Measurements from ENCODE around the gene TNP2. TPM values are rescaled to one million over a fixed set of nuclear protein-coding genes. Genes with fewer than 3 reads are reported as not detected.

The TNP2 gene
- total RNA-seq, 2 experiments from 2014 or later, result not detected

- intact Hi-C loops (cut with micrococcal nuclease), result no loop called here
- Mint-ChIP-seq H3K27me3 (ENCODE audit: low read depth) (no peaks in the 10 kb centered on the region), H3K36me3 (ENCODE audit: low read depth) (no peaks in the 10 kb centered on the region), H3K9me3 (no peaks in the 10 kb centered on the region), H3K27ac (no peak overlapping the region), H3K4me1 (ENCODE audit: low read depth) (peaks cover 1% of the 10 kb centered on the region), H3K4me3 (no peak overlapping the region)
- CTCF ChIA-PET, result no interaction called here
- DNase-seq, result no peak
Measured at GRCh38 chr16:11271610-11272009, 2.5 kb upstream of the TNP2 start.

GRCh38 chr16:11270602-11271162, 1.6 kb upstream of the TNP2 start:
- Mint-ChIP-seq H3K27me3 (ENCODE audit: low read depth) (no peaks in the 10 kb centered on the region), H3K27ac (no peak overlapping the region), H3K36me3 (ENCODE audit: low read depth) (no peaks in the 10 kb centered on the region), H3K9me3 (no peaks in the 10 kb centered on the region), H3K4me1 (ENCODE audit: low read depth) (peaks cover 1% of the 10 kb centered on the region), H3K4me3 (no peak overlapping the region)
- intact Hi-C loops (cut with micrococcal nuclease), result no loop called here
- no peak for DNase-seq
- CTCF ChIA-PET, result no interaction called here

GRCh38 chr16:11265124-11265523, 4.0 kb downstream of the TNP2 start:
- H3K4me3 Mint-ChIP-seq, result no peak overlapping the region
- H3K27me3 Mint-ChIP-seq (ENCODE audit: low read depth), result no peaks in the 10 kb centered on the region
- H3K9me3 Mint-ChIP-seq, result no peaks in the 10 kb centered on the region
- no peak overlapping the region for H3K27ac Mint-ChIP-seq
- no peaks in the 10 kb centered on the region for H3K36me3 Mint-ChIP-seq (ENCODE audit: low read depth)
- CTCF ChIA-PET, result interaction anchor here (0.5 to 2.1 kb wide), 3 partner anchors 15 to 88 kb away, joined by 3 to 10 read pairs (median 4); no protein-coding TSS in a partner anchor
- intact Hi-C loops (cut with micrococcal nuclease), result no loop called here
- peaks cover 25% of the 10 kb centered on the region for H3K4me1 Mint-ChIP-seq (ENCODE audit: low read depth)
- no peak for DNase-seq

GRCh38 chr16:11264155-11264832, 4.8 kb downstream of the TNP2 start:
- intact Hi-C loops (cut with micrococcal nuclease), result no loop called here
- CTCF ChIA-PET, result interaction anchor here (0.5 to 2.1 kb wide), 6 partner anchors 9 to 281 kb away, joined by 3 to 10 read pairs (median 4); no protein-coding TSS in a partner anchor
- Mint-ChIP-seq H3K27me3 (ENCODE audit: low read depth) (no peaks in the 10 kb centered on the region), H3K4me1 (ENCODE audit: low read depth) (peaks cover 28% of the 10 kb centered on the region), H3K36me3 (ENCODE audit: low read depth) (no peaks in the 10 kb centered on the region), H3K4me3 (peak overlapping the region; percentile 29), H3K9me3 (no peaks in the 10 kb centered on the region), H3K27ac (peak overlapping the region; percentile 90)
- no peak for DNase-seq

- no peaks in the 10 kb centered on the region for H3K27me3 Mint-ChIP-seq (ENCODE audit: low read depth)
- CTCF ChIA-PET, result interaction anchor here (0.6 to 2.1 kb wide), 6 partner anchors 9 to 280 kb away, joined by 3 to 10 read pairs (median 4); no protein-coding TSS in a partner anchor
- intact Hi-C loops (cut with micrococcal nuclease), result loop anchor here (1.0 kb wide), 1 partner anchor 91 kb away; no protein-coding TSS in a partner anchor
- H3K27ac Mint-ChIP-seq, result peak overlapping the region; percentile 90
- no peaks in the 10 kb centered on the region for H3K36me3 Mint-ChIP-seq (ENCODE audit: low read depth)
- H3K9me3 Mint-ChIP-seq, result no peaks in the 10 kb centered on the region
- H3K4me1 Mint-ChIP-seq (ENCODE audit: low read depth), result peaks cover 33% of the 10 kb centered on the region
- peak; percentile 78 for DNase-seq
- peak overlapping the region; percentile 29 for H3K4me3 Mint-ChIP-seq
Measured at GRCh38 chr16:11263737-11264136, 5.4 kb downstream of the TNP2 start.

- H3K27ac Mint-ChIP-seq, result peak overlapping the region; percentile 90
- intact Hi-C loops (cut with micrococcal nuclease), result loop anchor here (1.0 kb wide), 1 partner anchor 91 kb away; no protein-coding TSS in a partner anchor
- H3K4me3 Mint-ChIP-seq, result no peak overlapping the region
- CTCF ChIA-PET, result interaction anchor here (0.6 to 2.1 kb wide), 8 partner anchors 8 to 292 kb away, joined by 4 to 10 read pairs (median 4); no protein-coding TSS in a partner anchor
- peaks cover 40% of the 10 kb centered on the region for H3K4me1 Mint-ChIP-seq (ENCODE audit: low read depth)
- no peaks in the 10 kb centered on the region for H3K9me3 Mint-ChIP-seq
- H3K27me3 Mint-ChIP-seq (ENCODE audit: low read depth), result no peaks in the 10 kb centered on the region
- DNase-seq, result no peak
- H3K36me3 Mint-ChIP-seq (ENCODE audit: low read depth), result no peaks in the 10 kb centered on the region
Measured at GRCh38 chr16:11262915-11263314, 6.2 kb downstream of the TNP2 start.

- Mint-ChIP-seq H3K4me1 (ENCODE audit: low read depth) (peaks cover 50% of the 10 kb centered on the region), H3K9me3 (no peaks in the 10 kb centered on the region), H3K36me3 (ENCODE audit: low read depth) (no peaks in the 10 kb centered on the region), H3K27me3 (ENCODE audit: low read depth) (no peaks in the 10 kb centered on the region), H3K4me3 (no peak overlapping the region), H3K27ac (no peak overlapping the region)
- intact Hi-C loops (cut with micrococcal nuclease), result no loop called here
- CTCF ChIA-PET, result interaction anchor here (0.7 to 7.2 kb wide), 7 partner anchors 51 to 297 kb away, joined by 3 to 67 read pairs (median 3); no protein-coding TSS in a partner anchor
- no peak for DNase-seq
Measured at GRCh38 chr16:11260596-11260966, 8.5 kb downstream of the TNP2 start.

GRCh38 chr16:11259655-11260595, 9.2 kb downstream of the TNP2 start:
- H3K4me1 Mint-ChIP-seq (ENCODE audit: low read depth), result peaks cover 50% of the 10 kb centered on the region
- H3K4me3 Mint-ChIP-seq, result no peak overlapping the region
- no peak overlapping the region for H3K27ac Mint-ChIP-seq
- no peaks in the 10 kb centered on the region for H3K9me3 Mint-ChIP-seq
- peaks cover 4% of the 10 kb centered on the region for H3K36me3 Mint-ChIP-seq (ENCODE audit: low read depth)
- no peak for DNase-seq
- intact Hi-C loops (cut with micrococcal nuclease), result loop anchor here (2.0 to 10.0 kb wide), 5 partner anchors 27 to 535 kb away; partner anchors contain the start of genes NUBP1 and ZC3H7A
- CTCF ChIA-PET, result interaction anchor here (0.7 to 7.2 kb wide), 12 partner anchors 35 to 296 kb away, joined by 3 to 67 read pairs (median 4); no protein-coding TSS in a partner anchor
- H3K27me3 Mint-ChIP-seq (ENCODE audit: low read depth), result no peaks in the 10 kb centered on the region

- H3K4me1 Mint-ChIP-seq (ENCODE audit: low read depth), result peaks cover 38% of the 10 kb centered on the region
- intact Hi-C loops (cut with micrococcal nuclease), result loop anchor here (1.0 to 10.0 kb wide), 6 partner anchors 28 to 536 kb away; partner anchors contain the start of genes NUBP1 and ZC3H7A
- peaks cover 14% of the 10 kb centered on the region for H3K36me3 Mint-ChIP-seq (ENCODE audit: low read depth)
- H3K4me3 Mint-ChIP-seq, result no peak overlapping the region
- no peaks in the 10 kb centered on the region for H3K9me3 Mint-ChIP-seq
- DNase-seq, result peak; percentile 66
- CTCF ChIA-PET, result interaction anchor here (0.8 to 7.2 kb wide), 15 partner anchors 34 to 294 kb away, joined by 3 to 67 read pairs (median 4); no protein-coding TSS in a partner anchor
- no peaks in the 10 kb centered on the region for H3K27me3 Mint-ChIP-seq (ENCODE audit: low read depth)
- H3K27ac Mint-ChIP-seq, result peak overlapping the region; percentile 43
Measured at GRCh38 chr16:11258553-11259492, 10.3 kb downstream of the TNP2 start.

GRCh38 chr16:11257131-11257938, 11.8 kb downstream of the TNP2 start:
- peak; percentile 85 for DNase-seq
- peak overlapping the region; percentile 95 for H3K4me3 Mint-ChIP-seq
- peaks cover 25% of the 10 kb centered on the region for H3K4me1 Mint-ChIP-seq (ENCODE audit: low read depth)
- no peaks in the 10 kb centered on the region for H3K9me3 Mint-ChIP-seq
- H3K36me3 Mint-ChIP-seq (ENCODE audit: low read depth), result peaks cover 29% of the 10 kb centered on the region
- intact Hi-C loops (cut with micrococcal nuclease), result loop anchor here (1.0 to 10.0 kb wide), 5 partner anchors 55 to 537 kb away; partner anchors contain the start of genes NUBP1 and ZC3H7A
- H3K27me3 Mint-ChIP-seq (ENCODE audit: low read depth), result no peaks in the 10 kb centered on the region
- CTCF ChIA-PET, result interaction anchor here (0.6 to 7.2 kb wide), 27 partner anchors 17 to 506 kb away, joined by 3 to 67 read pairs (median 4); no protein-coding TSS in a partner anchor
- peak overlapping the region; percentile 83 for H3K27ac Mint-ChIP-seq
